Prostate gland (tissue), 2 donors: ENCODE data around the gene KHDC3L.

Experiments
- CTCF ChIP-seq, 4 experiments: fragments of 200-600 bp in 2 of 4; fragments of 450-650 bp in 2 of 4; sonication (generic) in 2 of 4; IDR thresholded peaks; 1 replicate in 3 of 4; 2 replicates in 1 of 4; pipeline ENCODE4 v1.5.1; 2016 to 2019; ENCODE audit warnings: antibody characterized with exemption in 4 of 4, mild to moderate bottlenecking in 2 of 4, moderate library complexity in 2 of 4
- POLR2AphosphoS5 ChIP-seq: sonication (generic); formaldehyde crosslinking; IDR thresholded peaks from one replicate; pipeline ENCODE4 v1.6.1; 2017; ENCODE audit warnings: antibody characterized with exemption

- TF ChIP-seq CTCF (IDR thresholded peaks at IDR 0.05) (no peak), POLR2AphosphoS5 (no peak)
These were observed 20.1 kb downstream of the KHDC3L start for GRCh38 chr6:73382462-73383113.
